GM13977 (cell line): ENCODE data around the gene ARID5A.

Source experiments
- DNase-seq: peaks from one replicate; pipeline ENCODE4 v3.0.0; 2012; ENCODE audit warnings: low spot score
- in situ Hi-C: fragments of 300-500 bp; cut with MboI; formaldehyde crosslinking; loops from one replicate; pipeline ENCODE4 v1.12.0; 2022; ENCODE audit warnings: low sequenced_read_pairs, low pct_unique_long_range_greater_than_20kb, mixed read lengths, inconsistent platforms; ENCODE audit not compliant: unreplicated experiment
- TF ChIP-seq, protein P1 (sequence below): IDR thresholded peaks from 2 replicates; pipeline ENCODE4 v1.5.1; 2012; ENCODE audit warnings: mild to moderate bottlenecking, control low read depth; ENCODE audit not compliant: insufficient read depth; ENCODE audit errors: extremely low read depth, missing control alignments

The ARID5A gene

GRCh38 chr2:96522304-96523203, 14.0 kb upstream of the ARID5A start:
- no peak for DNase-seq
- TF ChIP-seq, protein P1, sequence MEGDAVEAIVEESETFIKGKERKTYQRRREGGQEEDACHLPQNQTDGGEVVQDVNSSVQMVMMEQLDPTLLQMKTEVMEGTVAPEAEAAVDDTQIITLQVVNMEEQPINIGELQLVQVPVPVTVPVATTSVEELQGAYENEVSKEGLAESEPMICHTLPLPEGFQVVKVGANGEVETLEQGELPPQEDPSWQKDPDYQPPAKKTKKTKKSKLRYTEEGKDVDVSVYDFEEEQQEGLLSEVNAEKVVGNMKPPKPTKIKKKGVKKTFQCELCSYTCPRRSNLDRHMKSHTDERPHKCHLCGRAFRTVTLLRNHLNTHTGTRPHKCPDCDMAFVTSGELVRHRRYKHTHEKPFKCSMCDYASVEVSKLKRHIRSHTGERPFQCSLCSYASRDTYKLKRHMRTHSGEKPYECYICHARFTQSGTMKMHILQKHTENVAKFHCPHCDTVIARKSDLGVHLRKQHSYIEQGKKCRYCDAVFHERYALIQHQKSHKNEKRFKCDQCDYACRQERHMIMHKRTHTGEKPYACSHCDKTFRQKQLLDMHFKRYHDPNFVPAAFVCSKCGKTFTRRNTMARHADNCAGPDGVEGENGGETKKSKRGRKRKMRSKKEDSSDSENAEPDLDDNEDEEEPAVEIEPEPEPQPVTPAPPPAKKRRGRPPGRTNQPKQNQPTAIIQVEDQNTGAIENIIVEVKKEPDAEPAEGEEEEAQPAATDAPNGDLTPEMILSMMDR = no peak
- in situ Hi-C loops = no loop called here

DNA sequence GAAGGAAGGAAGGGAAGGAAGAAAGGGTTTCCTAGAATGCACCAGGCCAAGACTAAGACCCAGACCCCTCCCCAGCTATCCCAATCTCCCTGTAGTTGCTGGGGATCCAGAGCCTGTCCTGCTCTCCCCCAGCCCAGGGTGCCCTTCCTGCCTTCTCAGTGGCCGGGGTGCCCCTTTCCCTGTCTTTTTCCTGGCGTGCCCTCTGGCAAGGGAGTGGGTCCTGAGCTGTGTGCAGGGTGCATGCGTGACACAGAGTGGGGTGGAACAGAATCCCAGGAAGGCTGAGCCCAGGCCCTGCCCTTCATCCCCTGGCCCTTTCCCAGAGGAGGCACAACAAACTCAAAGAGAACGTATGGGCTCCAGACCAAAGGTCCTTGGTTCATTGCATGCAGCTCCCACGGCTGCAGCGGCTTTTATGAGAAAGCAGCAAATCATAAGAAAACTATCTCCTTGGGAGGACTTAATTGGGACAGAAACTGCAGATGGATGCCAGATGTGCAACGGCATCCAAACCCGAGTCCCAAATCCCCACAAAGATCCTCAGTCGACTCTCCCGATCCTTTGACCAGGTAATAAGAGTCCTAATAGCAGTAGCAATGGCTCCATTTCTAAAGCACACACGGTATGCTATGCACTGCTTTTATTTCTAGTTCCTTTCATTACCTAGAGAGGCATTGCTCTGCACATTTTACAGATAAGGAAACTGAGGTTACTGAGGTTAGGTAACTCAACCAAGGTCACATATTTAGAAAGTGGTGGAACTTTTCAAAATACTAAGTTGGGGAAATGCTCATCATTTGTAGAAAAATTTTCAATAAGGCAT, 12.7 kb upstream of the ARID5A start:
- TF ChIP-seq, protein P1 = no peak
- DNase-seq = no peak
- in situ Hi-C loops = no loop called here

DNA sequence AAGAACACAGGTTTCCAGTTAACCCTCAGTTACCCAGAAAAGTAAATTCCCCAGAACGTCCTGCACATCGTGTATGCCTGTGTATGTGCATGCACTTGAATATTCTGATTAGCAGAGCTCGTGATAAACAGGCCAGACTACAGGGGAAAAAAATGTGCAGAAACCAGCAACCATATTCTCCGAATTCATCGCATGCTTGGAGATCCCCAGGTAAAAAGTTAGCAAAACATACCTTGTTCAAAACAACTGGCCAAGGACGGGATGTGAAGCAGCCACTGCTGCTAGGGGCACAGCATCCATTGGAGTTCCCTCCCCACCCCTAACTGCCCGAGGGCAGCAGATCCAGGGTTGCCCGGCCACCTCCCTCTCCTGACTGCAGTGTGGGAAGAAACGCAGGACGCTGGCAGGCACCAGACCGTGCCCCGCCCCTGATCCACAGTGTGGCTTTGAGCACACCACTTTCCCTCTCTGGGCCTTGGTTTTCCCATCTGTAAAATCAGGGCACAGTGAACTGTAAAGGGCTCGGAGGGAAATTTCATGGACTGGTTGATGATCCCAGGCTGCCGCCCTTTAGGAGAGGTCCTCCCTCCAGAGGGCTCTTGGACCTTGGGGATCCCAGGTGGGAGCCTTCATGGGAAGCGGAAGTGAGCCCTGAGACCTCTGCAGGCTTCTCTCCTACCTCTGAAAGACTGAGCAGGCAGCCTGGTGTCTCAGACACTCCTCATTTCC, 11.9 kb upstream of the ARID5A start:
- in situ Hi-C loops = no loop called here
- TF ChIP-seq, protein P1 = no peak

DNA sequence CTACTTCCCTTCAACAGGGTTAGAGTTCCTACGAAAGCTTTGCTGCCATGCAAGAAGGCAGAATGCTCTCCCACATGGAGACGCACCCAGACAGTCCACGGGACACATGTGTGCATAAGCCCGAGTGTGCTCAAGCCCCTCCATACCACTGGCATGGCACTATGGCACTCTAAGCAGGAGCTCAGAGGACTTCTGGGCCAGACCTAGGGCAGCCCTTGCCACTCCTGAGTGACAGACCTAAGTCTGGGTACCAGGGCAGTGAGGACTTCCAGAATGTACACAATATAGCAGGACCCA, 11.4 kb upstream of the ARID5A start:
- TF ChIP-seq, protein P1 = no peak
- no peak for DNase-seq
- in situ Hi-C loops = no loop called here

More for the DNA sequence above, 11.9 kb upstream of the ARID5A start:
- no peak for DNase-seq

GRCh38 chr2:96526101-96526591, 10.4 kb upstream of the ARID5A start:
- no peak for DNase-seq
- TF ChIP-seq, protein P1 = no peak
- in situ Hi-C loops = no loop called here

DNA sequence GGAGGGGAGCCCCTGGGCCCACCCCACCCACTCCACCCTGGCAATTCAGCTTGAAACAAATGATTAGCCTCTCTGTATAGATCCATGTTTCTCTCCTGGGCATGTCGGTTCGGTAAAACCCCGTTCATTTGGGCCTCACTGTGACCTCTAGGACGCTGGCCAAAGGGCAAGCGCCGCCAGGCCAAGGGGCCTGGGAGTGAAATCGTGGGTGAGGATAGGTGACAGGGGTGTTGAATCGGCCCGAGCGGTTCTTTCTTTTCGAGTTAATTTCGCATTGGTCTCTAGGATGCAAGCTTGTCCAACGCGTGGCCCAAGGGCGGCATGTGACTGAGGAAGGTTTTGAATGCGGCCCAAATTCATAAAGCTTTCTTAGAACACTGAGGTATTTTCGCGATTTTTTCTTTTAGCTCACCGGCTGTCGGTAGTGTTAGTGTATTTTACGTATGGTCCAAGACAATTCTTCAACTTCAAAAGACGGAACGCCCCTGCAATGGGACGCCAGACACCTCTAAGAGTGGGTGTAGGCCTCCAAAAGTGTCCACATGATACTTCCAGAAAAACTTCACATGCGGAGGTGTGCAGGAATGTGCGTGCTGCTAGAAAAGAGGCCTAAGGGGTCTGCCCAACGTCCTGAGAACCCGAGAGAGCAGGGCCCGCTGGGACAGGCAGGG, 9.8 kb upstream of the ARID5A start:
- in situ Hi-C loops = no loop called here
- DNase-seq = no peak
- TF ChIP-seq, protein P1 = no peak
